Measurements from ENCODE around the gene KCNIP1. TPM values are rescaled to one million over a fixed set of nuclear protein-coding genes. Genes with fewer than 3 reads are reported as not detected.

The KCNIP1 gene
- total and polyA plus RNA-seq, 2 of the 8 experiments (the other 6 are each of a cell fraction or from before 2014, with no cell fraction given), result 0.52 to 0.83 TPM

DNA sequence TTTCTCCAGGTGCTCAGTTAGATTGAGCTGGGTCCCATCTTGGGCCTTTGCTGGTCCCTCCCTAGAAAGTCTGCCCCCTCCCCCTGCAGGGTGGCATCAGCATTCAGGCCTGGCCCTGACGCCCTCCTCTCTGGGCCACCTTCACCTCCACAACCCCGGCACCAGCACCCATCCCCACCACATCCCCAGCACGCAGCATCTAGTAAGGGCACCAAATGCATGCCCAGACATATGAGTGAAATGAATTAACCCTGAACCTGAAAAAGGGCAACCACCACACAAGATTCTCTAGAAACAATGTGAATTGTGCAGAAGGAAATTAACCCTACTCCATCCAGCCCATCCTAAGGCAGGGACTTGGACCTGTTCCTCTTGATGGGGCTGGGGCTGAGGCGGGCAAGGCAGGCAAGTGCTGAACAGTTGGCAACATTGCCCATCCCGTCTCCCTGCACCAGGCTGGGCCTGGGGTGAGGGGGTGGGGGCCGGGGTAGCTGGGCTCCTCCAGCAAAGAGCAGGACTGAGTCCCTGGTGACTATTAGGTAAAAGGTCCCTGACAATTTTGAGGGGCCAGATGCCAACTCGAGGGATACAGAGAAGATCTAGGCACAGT is 125.9 kb downstream of the KCNIP1 start:
- Histone ChIP-seq H4K5ac (ENCODE audit: insufficient read length, low read depth, low read length) (no peak overlapping the region), H2AFZ (ENCODE audit: low read length) (no peak overlapping the region), H2BK12ac (ENCODE audit: low read depth, low read length) (no peak overlapping the region), H3K9me3 (ENCODE audit: insufficient read depth in 2 of 2, low read depth in 1 of 2, low read length in 1 of 2) (no peaks in the 10 kb centered on the region), H2BK15ac (ENCODE audit: low read length) (no peak overlapping the region), H3K27ac (ENCODE audit: low read depth, low read length) (no peak overlapping the region), H3K36me3 (ENCODE audit: control insufficient read depth in 2 of 4, insufficient read depth in 4 of 4, low read length in 3 of 4) (no peaks in the 10 kb centered on the region), H3K4me1 (replicated peaks in 1 of 4; ENCODE audit: control insufficient read depth in 3 of 4, insufficient read depth in 4 of 4, low read length in 3 of 4) (peaks cover 10 to 30% (median 20%) of the 10 kb centered on the region in 4 experiments), H3K4ac (replicated peaks; ENCODE audit: insufficient read length, low read depth, low read length) (no peak overlapping the region), H3K9ac (replicated peaks in 1 of 4; ENCODE audit: extremely low read depth in 1 of 4, low read depth in 3 of 4, low read length in 3 of 4) (no peak overlapping the region), H2AK5ac (ENCODE audit: low read depth, low read length) (no peak overlapping the region), H3K79me2 (ENCODE audit: control insufficient read depth in 1 of 2, insufficient read depth in 2 of 2, low read length in 2 of 2) (no peaks in the 10 kb centered on the region), H3K56ac (replicated peaks; ENCODE audit: insufficient read length, low read depth, low read length) (no peak overlapping the region), H3K4me2 (ENCODE audit: insufficient read depth in 1 of 2, low read depth in 2 of 2, low read length in 2 of 2) (no peak overlapping the region), H3K23ac (ENCODE audit: insufficient read length) (no peak overlapping the region), H2BK20ac (ENCODE audit: low read length) (no peak overlapping the region), H4K8ac (ENCODE audit: extremely low read depth, insufficient read depth, low read length) (no peak overlapping the region), H2BK120ac (replicated peaks; ENCODE audit: low read depth, low read length) (no peak overlapping the region), H3K4me3 (ENCODE audit: extremely low read depth in 1 of 4, insufficient read depth in 2 of 4, low read depth in 3 of 4, low read length in 4 of 4) (no peak overlapping the region), H4K91ac (replicated peaks; ENCODE audit: insufficient read length, low read length) (no peak overlapping the region), H3K27me3 (replicated peaks in 1 of 4; ENCODE audit: control insufficient read depth in 3 of 4, extremely low read depth in 1 of 4, insufficient read depth in 3 of 4, low read length in 3 of 4) (no peaks in the 10 kb centered on the region; a peak in 1 of 7 replicates), H3K14ac (ENCODE audit: insufficient read length) (no peak overlapping the region), H3K79me1 (ENCODE audit: low read depth, low read length) (no peaks in the 10 kb centered on the region), H3K23me2 (ENCODE audit: low read depth, low read length) (peaks cover 8% of the 10 kb centered on the region; the same call in 1 of the 2 replicates), H3K18ac (ENCODE audit: extremely low read depth, low read length) (no peak overlapping the region), H2BK5ac (ENCODE audit: low read depth, low read length) (no peak overlapping the region), H4K20me1 (replicated peaks in 1 of 2; ENCODE audit: control insufficient read depth in 1 of 2, insufficient read depth in 2 of 2, low read length in 2 of 2) (peaks cover 0 to 3% of the 10 kb centered on the region in 2 experiments)
- 85% methylated on average over 7 of the region's 7 CpGs; no CpG with 5 or more reads in 1 of the 2 experiments for WGBS, 2 experiments (ENCODE audit: extremely low coverage in 1 of 2, insufficient coverage in 1 of 2, insufficient read length in 1 of 2, insufficient replicate concordance in 2 of 2, low coverage in 1 of 2, low lambda C conversion rate in 2 of 2, missing lambda C conversion rate in 1 of 2)
- ChIA-PET CTCF (ENCODE audit: partially characterized antibody) (interaction anchor here (12.9 to 30.3 kb wide), 2 partner anchors 20 to 196 kb away, joined by 160 to 982 read pairs; no protein-coding TSS in a partner anchor), POLR2A (ENCODE audit: partially characterized antibody) (interaction anchor here (1.0 kb wide), 1 partner anchor 15 kb away, joined by 3 read pairs; no protein-coding TSS in a partner anchor)
- DNase-seq (ENCODE audit: low read depth in 1 of 2, low spot score in 2 of 2) (no peak), FAIRE-seq (no peak)
- TF ChIP-seq SRF (IDR thresholded peaks at IDR 0.05; ENCODE audit: low read depth, low read length) (no peak), CHD1 (IDR thresholded peaks at IDR 0.05; ENCODE audit: low read depth, low read length) (no peak), SIRT6 (IDR thresholded peaks at IDR 0.05; ENCODE audit: low read length) (no peak)

All from H1 (cell line).